Epithelial cell of prostate (primary cell): ENCODE results near the gene GLOD4.
"Not testable (repeated sequence)": the region's sequence is repeated elsewhere in the genome, so short reads cannot be mapped to it uniquely, and the experiment has no call there.

Source experiments
- DNase-seq: peaks from one replicate; pipeline ENCODE4 v3.0.0-alpha.2; 2011; ENCODE audit warnings: low read depth, low spot score
- H3K27ac ChIP-seq: fragments of 450-650 bp; 2 replicates; pipeline ENCODE4 v1.5.1; 2017; ENCODE audit warnings: mild to moderate bottlenecking

The GLOD4 gene, protein sequence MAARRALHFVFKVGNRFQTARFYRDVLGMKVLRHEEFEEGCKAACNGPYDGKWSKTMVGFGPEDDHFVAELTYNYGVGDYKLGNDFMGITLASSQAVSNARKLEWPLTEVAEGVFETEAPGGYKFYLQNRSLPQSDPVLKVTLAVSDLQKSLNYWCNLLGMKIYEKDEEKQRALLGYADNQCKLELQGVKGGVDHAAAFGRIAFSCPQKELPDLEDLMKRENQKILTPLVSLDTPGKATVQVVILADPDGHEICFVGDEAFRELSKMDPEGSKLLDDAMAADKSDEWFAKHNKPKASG

DNA sequence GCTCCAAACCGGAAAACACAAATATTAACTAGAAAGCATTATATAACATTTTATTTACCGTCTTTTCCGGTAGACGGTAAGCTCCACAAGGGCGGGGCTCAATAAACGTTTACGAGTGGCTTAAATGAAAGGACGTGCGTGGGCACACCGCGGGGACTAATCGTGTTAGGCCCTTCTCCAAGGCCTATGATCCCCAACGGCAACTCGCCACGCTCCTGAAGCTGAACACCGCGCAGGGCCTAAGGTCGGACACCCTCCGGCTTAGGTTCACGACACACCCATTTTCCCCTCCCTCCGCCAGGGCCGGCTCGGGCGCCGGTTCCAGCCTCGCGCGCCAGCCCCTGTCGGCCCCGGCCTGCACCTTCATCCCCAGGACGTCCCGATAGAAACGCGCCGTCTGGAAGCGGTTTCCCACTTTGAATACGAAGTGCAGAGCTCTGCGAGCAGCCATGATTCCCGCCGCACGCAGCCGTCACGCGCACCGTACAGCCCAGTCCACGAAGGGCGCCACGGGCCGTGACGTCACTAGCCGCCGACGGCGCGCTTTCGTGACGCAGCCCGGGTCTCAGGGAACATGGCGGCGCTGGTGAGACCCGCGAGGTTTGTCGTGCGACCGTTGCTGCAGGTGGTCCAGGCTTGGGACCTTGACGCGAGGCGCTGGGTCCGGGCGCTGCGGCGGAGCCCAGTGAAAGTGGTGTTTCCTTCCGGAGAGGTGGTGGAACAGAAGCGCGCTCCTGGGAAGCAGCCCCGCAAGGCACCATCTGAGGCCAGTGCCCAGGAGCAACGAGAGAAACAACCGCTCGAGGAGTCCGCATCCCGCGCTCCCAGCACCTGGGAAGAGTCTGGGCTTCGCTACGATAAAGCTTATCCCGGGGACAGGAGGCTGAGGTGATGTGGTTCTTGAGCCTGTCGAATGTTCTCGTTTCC, at the start of gene GLOD4, which contains the start of gene MRM3:
Gene GLOD4 (minus strand): TSS at position 476 of the 927 bp plus-strand sequence. CDS start 25 bp downstream, at position 451.
Gene MRM3 (plus strand): TSS at position 549 of the 927 bp plus-strand sequence. CDS start 26 bp downstream, at position 575.
- DNase-seq, result no peak
- H3K27ac ChIP-seq, result peak within 1 kb of the TSS; percentile 65

- H3K27ac ChIP-seq, result no peak overlapping the region
- DNase-seq, result no peak
Observed at GRCh38 chr17:830950-831349, 48.9 kb upstream of the GLOD4 start.

DNA sequence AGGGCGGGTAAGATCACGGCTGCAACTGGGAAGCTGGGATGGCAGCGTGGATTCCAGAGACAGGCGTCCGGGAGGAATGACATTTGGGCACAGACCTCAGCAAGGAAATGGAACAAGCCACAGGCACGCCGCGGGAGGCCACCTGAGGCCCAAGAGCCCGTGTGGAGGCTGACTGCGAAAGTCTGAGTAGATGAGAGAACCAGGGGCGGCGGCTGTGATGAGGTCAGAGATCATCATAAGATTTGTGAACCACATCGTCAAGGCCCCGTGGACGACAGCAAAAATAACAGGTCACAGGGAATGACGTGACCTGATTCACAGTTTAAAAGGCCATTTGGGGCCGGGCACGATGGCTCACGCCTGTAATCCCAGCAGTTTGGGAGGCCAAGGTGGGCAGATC, 48.3 kb upstream of the GLOD4 start:
- no peak for DNase-seq
- no peak overlapping the region for H3K27ac ChIP-seq

- DNase-seq, H3K27ac ChIP-seq: not testable (repeated sequence)
Observed at GRCh38 chr17:829614-830013, 47.5 kb upstream of the GLOD4 start.

- no peak for DNase-seq
- no peak overlapping the region for H3K27ac ChIP-seq
Observed at GRCh38 chr17:828761-829160, 46.7 kb upstream of the GLOD4 start.

GRCh38 chr17:826778-827177, 44.7 kb upstream of the GLOD4 start:
- DNase-seq, result no peak
- H3K27ac ChIP-seq, result no peak overlapping the region

- no peak overlapping the region for H3K27ac ChIP-seq
- DNase-seq, result no peak
Observed at GRCh38 chr17:825216-825615, 43.1 kb upstream of the GLOD4 start.

DNA sequence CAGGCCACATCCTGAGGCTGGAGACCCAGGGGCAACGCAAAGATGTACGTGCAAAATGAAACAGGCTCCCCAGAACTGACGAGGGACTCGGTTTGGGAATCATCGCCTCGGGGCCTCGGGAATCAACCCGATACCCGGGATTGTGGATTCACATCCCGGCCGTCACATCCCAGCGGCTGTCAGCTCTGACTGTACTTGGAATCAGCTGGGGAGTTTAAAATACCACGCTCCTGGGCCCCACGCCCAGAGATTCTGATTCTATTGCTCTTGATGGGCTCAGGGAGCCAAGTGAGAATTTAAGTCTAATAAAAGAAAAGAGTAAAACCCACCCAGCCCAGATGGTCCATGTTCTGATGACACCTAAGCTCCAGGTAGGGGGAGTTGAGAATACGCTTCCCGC, 42.3 kb upstream of the GLOD4 start:
- DNase-seq, result no peak
- no peak overlapping the region for H3K27ac ChIP-seq

- H3K27ac ChIP-seq, result no peak overlapping the region
- no peak for DNase-seq
Observed at GRCh38 chr17:823501-823902, 41.4 kb upstream of the GLOD4 start.

DNA sequence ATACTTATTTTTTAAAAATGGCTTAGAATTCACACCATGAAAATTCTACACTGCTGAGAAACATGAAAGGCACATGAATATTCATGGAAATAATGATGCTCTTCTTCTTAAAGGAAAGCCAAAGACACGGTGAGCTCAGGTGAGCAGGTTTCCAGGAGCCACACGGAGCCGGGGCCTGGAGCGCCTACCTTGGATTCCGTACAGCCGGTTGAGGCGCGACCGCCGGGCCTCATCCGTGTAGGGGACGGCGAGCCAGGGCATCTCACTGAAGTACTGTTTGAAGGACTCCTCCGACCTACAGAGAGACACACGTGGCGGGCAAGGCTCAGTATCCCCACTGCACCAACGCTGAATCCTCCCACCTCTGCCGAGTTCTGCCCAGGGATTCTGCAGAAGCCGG, 37.2 kb upstream of the GLOD4 start:
- H3K27ac ChIP-seq, result no peak overlapping the region
- DNase-seq, result no peak

DNA sequence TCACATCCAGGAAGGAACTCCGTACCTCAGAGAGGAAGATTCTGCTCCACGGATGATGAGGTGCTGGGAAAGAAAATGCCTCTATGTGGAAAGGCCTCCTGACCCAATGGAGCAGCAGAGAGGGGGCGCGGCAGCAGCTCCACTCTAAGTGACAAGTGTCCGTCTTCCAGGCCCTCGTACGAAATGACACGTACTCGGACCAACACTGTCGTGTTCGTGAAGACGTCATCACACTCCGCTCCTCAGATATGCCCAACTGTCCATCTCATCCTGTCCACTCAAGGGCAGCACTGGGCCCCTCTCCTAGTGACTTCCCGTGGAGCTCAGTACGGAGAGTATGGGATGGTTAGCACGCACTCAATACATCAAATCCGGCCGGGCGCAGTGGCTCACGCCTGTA, 32.3 kb upstream of the GLOD4 start:
- no peak overlapping the region for H3K27ac ChIP-seq
- no peak for DNase-seq

- no peak overlapping the region for H3K27ac ChIP-seq
- no peak for DNase-seq
Observed at GRCh38 chr17:812638-813204, 30.6 kb upstream of the GLOD4 start.

DNA sequence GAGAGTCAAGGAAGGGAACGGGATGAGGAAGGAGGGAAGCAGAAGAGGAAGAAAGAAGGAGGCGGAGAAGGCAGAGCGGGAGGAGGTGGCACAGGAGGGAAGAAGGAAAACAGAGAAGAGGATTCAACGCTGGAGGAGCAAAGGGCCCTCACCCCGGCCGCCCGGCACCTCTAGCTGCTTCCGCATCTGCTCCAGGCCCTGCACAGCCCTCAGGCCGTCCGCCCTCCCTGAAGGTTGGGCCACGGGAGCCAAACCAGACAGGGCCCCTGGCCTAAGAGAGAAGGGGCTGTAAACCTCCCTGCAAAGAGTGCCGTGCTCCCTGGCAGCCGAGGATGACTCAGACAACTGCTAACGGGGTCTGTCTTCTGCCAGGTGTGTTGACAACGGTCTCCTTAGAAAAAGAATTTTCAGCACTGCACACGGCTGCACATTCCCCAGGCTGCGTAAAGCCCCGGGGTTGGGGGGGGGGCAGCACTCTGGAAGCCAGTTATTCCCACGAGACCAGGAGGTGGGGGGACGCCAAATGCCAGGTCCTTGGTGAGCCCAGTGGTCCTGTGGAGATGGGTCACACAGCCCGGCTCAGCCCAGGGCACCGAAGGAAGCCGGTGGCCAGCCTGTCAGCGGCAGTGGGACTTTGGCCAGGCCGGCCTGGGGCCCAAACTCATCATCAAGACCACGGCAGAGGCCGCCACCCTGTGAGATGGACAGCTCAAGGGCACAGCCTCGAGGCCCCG, 29.1 kb upstream of the GLOD4 start:
- DNase-seq, result no peak

GRCh38 chr17:807523-808294, 25.6 kb upstream of the GLOD4 start:
- no peak overlapping the region for H3K27ac ChIP-seq
- DNase-seq, result no peak

More for the DNA sequence above, 29.1 kb upstream of the GLOD4 start:
- H3K27ac ChIP-seq, result no peak overlapping the region

DNA sequence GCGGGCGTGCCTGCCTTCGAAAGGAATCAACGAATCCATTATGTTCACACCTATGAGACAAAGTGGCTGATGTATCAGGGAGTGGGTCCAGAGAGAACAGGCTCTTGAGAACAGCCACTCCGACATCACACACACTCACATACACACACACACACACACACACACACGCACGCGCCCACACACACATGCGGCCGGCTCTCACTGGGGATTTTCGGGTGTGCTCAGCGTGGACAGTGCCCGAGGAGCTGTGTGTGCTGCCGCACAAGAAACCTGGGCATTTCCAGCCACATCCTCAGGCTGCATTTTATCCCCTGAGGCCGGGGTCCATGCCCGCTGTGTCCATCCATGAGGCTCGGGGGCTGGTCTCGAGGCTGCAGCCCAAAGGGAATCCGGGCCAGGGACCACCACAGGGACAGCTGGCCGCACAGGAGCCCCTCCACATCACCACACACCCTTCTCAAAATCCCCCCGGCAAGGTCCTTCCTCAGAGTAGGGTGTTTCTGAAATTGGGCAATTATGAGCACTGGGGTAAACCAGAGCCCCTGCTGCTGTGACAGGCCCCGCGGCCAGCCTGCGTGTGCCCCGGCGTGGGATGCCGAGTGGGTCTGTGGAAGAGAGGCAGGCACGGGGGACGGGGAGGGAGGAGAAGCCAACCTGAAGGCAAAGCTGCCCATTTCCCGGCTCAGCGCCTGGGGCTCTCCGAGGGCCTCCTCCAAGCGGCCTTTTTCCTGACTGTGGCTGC, 24.9 kb upstream of the GLOD4 start:
- DNase-seq, result no peak
- H3K27ac ChIP-seq, result no peak overlapping the region

GRCh38 chr17:806346-806745, 24.3 kb upstream of the GLOD4 start:
- DNase-seq, result no peak
- H3K27ac ChIP-seq, result no peak overlapping the region

GRCh38 chr17:805886-806285, 23.8 kb upstream of the GLOD4 start:
- H3K27ac ChIP-seq, DNase-seq: not testable (repeated sequence)

GRCh38 chr17:804541-805435, 22.7 kb upstream of the GLOD4 start:
- no peak overlapping the region for H3K27ac ChIP-seq
- no peak for DNase-seq
